Measurements from ENCODE around the gene ZFAND5.

ZFAND5 gene

DNA sequence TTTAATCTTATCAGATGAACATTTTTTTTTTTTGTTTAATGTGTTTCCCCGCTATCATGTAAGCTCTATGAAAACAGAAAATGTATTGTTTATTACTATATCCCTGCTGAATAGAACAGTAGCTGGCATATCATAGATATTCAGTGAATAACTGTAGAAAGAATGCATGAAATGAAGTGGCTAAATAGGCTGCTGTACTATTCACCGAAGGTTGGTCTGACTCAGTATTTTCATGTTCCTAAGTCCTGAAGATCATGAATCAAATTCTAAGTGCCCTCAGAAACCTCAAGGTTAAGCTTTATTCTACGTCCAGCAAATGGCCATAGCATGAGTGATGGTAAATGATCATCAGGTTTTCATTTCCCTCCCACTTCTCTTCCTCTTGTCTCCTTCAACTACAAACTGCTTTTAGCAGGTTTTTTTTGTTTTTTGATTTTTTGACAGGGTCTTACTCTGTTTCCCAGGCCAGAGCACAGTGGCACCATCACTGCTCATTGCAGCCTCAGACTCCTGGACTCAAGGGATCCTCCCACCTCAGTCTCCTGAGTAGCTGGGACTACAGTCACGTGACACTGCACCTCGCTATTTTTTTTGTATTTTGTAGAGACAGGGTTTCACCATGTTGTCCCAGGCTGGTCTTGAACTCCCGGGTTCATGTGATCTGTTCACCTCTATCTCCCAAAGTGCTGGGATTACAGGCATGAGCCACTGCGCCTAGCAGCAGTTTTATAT lies 19.1 kb upstream of the ZFAND5 start:
- Mint-ChIP-seq H3K4me3 (no peak overlapping the region), H3K27ac (no peak overlapping the region), H3K4me1 (ENCODE audit: low read depth) (peaks cover 4% of the 10 kb centered on the region), H3K36me3 (ENCODE audit: low read depth) (no peaks in the 10 kb centered on the region), H3K27me3 (ENCODE audit: low read depth) (peaks cover 5% of the 10 kb centered on the region), H3K9me3 (no peaks in the 10 kb centered on the region)

DNA sequence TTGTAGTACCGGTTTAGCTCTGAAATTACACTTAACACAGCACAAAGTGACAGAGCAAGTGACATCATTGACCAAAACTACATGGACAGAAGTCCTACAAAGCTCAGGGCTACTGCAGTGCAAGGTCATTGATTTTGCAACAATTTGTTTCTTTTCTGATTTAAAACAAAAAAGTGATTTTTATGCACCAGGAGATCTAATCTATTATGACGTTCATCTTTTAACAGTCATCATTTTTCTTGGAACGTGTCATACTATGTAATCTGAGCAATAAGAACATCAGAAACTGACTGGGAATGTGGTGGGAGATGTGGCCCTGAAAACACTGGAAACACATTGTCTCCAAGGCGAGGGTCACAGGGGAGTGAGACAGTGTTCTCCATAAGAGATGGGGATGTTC lies 17.4 kb upstream of the ZFAND5 start:
- Mint-ChIP-seq H3K4me1 (ENCODE audit: low read depth) (peaks cover 1% of the 10 kb centered on the region), H3K9me3 (no peaks in the 10 kb centered on the region), H3K4me3 (no peak overlapping the region), H3K27me3 (ENCODE audit: low read depth) (peaks cover 8% of the 10 kb centered on the region), H3K36me3 (ENCODE audit: low read depth) (no peaks in the 10 kb centered on the region), H3K27ac (no peak overlapping the region)

DNA sequence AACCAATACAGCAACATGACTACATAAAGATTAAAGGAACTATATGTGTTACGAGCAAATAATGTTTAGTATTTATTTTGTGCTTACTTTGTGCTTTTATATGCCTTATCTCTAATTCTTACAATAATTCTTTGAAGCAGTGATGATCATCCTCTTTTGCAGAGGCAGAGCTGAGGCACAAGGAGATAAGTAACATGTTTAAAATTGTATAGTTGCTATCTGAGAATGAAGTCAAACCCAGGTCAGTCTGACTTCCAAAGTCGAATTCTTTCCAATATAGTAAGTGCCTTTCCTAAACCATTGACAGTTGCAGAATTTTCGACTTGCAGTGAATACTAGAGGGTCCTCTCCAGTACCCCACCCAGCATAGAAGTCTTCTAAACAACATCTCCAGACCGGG lies 12.0 kb upstream of the ZFAND5 start:
- Mint-ChIP-seq H3K4me1 (ENCODE audit: low read depth) (no peaks in the 10 kb centered on the region), H3K27me3 (ENCODE audit: low read depth) (peaks cover 10% of the 10 kb centered on the region), H3K4me3 (no peak overlapping the region), H3K9me3 (no peaks in the 10 kb centered on the region), H3K27ac (no peak overlapping the region), H3K36me3 (ENCODE audit: low read depth) (no peaks in the 10 kb centered on the region)

DNA sequence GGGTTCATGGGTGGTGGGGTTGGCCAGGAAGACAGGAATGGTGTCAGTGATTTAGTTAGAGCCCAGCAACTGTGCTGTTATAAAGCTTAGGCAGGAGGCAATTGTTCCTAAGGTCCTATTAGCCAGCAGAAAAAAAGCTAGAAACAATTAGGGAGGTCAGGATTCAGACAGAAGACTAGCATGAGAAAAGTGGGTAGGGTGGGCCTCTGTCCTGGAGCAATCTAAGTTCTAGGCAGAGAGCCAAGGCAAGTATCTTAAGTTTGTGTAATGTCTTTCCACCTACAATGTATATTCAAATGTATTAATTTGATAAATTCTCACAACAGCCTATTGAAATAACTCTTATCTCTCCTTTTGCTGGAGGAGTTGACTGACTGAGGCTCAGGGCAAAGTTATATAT lies 6.1 kb upstream of the ZFAND5 start:
- H3K9me3 Mint-ChIP-seq, result no peaks in the 10 kb centered on the region
- H3K36me3 Mint-ChIP-seq (ENCODE audit: low read depth), result no peaks in the 10 kb centered on the region
- H3K4me3 Mint-ChIP-seq, result no peak overlapping the region
- peaks cover 3% of the 10 kb centered on the region for H3K27me3 Mint-ChIP-seq (ENCODE audit: low read depth)
- no peak overlapping the region for H3K27ac Mint-ChIP-seq
- H3K4me1 Mint-ChIP-seq (ENCODE audit: low read depth), result no peaks in the 10 kb centered on the region

DNA sequence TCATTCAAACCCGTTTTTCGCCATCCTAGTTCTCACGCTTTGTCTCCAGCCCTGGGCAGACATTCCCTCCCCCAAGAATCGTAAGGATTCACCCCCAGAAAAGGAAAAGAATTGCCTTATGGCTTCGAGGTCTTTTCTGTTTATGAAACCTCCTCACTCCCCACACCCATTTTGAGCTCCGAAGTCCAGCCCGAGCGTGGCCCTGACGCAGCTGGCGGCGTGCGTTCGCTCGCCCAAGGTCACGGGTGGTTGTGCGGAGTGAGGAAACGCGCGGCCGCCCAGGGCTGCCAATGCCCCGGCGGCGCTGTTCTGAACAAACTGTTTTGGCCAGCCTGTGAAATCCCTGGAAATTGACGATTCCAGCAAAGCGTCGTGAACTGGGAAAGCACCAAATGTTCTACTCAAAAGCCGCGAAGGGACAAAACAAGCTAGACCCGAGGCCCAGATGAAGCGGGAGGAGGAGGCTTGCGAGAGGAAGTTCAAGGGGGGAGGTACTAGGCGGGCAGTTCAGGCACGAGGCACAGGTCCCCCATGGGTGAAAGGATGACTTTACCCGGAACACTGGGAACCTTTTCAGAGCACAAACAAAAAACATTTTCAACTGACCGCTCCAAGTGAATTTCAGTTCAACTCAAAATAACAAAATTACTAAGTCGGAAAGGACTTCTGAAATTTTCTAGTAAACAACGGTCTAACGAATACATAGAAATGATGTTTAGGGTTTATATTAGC lies 683 bp upstream of the ZFAND5 start:
- H3K36me3 Mint-ChIP-seq (ENCODE audit: low read depth), result peaks cover 23% of the 10 kb centered on the region
- H3K4me1 Mint-ChIP-seq (ENCODE audit: low read depth), result peaks cover 30% of the 10 kb centered on the region
- peak overlapping the region; percentile 87 for H3K4me3 Mint-ChIP-seq
- H3K27ac Mint-ChIP-seq, result peak overlapping the region; percentile 96
- no peaks in the 10 kb centered on the region for H3K27me3 Mint-ChIP-seq (ENCODE audit: low read depth)
- no peaks in the 10 kb centered on the region for H3K9me3 Mint-ChIP-seq

DNA sequence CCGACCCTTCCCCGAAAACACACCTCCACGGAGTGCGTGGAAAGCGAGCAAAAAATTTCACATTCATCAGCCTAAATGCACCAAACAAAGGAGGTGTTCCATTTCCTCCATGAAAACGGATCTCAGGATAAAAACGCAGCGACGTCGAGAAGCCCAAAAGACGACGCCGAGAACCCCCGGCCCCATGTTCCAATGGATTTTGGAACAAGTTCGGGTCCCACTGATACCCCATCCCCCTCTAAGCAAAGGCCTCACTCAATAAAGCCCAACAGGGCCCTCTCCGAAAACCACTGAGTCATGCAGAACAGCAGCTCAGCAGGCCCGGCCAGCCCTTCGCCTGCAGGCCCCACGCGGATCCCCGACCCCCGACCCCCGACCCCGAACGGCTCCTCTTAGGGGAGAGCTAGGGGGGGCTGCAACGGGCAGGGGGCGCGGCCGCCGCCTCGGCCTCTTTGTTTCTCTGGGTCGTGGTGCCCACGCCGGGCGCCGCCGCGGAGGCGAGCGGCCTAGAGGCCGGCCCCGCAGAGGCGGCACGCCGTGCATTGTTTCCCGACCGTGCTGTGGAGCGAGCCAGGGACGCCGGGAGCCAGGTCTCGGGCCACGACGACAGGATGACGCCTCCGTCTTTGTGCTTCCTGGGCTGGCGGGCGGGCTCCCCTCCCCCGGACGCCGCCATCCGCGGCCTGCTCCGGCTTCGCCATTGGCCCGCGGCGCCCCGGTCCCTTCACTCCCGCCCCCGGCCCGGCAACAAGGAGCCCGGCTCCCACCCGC lies 915 bp downstream of the ZFAND5 start:
- H3K36me3 Mint-ChIP-seq (ENCODE audit: low read depth), result peaks cover 34% of the 10 kb centered on the region
- H3K27ac Mint-ChIP-seq, result peak overlapping the region; percentile 88

DNA sequence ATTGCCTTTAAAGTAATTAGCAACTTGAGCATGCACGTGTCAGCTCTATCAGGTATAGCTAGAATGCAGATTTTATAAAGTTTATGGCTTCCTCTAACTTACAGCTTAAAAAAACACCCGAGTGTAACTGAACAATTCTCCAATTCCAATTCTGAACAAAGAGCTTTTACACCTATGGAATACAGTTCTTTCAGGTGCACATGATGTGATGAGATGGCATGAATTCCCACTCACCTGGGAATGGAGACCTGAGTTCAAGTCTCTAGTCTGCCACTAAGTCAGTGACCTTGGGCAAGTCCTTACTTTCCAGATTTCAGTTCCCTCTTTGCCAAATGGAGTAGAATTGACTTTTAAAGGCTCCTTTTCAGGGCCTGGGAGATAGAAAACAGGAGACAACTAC lies 1.8 kb downstream of the ZFAND5 start:
- H3K27ac Mint-ChIP-seq, result peak overlapping the region; percentile 85

More for the DNA sequence above, 915 bp downstream of the ZFAND5 start:
- Mint-ChIP-seq H3K4me3 (peak overlapping the region; percentile 95), H3K4me1 (ENCODE audit: low read depth) (peaks cover 35% of the 10 kb centered on the region), H3K27me3 (ENCODE audit: low read depth) (no peaks in the 10 kb centered on the region), H3K9me3 (no peaks in the 10 kb centered on the region)

DNA sequence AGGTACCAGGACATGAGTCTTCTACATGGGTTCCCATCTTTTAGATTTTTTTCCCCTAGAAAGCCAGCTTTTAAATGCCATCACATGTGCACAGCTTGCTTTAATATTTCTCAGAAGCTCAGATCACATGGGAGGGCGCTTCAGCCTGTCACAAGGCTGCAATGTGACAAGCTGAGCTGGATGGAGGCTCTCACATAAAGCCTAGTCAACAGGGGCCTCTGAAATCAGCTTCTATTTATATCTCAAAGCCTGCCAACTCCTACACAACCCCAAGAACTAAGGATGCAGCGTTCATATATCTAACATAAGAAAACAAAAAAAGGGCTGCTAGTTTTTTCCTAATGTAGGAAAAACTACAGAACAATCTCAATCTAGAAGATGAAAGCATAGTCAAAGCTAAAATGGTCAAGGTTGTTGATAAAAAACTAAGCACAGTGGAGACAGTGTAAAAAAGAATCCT lies 2.3 kb downstream of the ZFAND5 start:
- Mint-ChIP-seq H3K4me3 (peak overlapping the region; percentile 95), H3K4me1 (ENCODE audit: low read depth) (peaks cover 41% of the 10 kb centered on the region), H3K36me3 (ENCODE audit: low read depth) (peaks cover 43% of the 10 kb centered on the region), H3K27ac (peak overlapping the region; percentile 92), H3K27me3 (ENCODE audit: low read depth) (no peaks in the 10 kb centered on the region), H3K9me3 (no peaks in the 10 kb centered on the region)

More for the DNA sequence above, 1.8 kb downstream of the ZFAND5 start:
- Mint-ChIP-seq H3K27me3 (ENCODE audit: low read depth) (no peaks in the 10 kb centered on the region), H3K4me3 (peak overlapping the region; percentile 95), H3K4me1 (ENCODE audit: low read depth) (peaks cover 38% of the 10 kb centered on the region), H3K36me3 (ENCODE audit: low read depth) (peaks cover 39% of the 10 kb centered on the region), H3K9me3 (no peaks in the 10 kb centered on the region)

DNA sequence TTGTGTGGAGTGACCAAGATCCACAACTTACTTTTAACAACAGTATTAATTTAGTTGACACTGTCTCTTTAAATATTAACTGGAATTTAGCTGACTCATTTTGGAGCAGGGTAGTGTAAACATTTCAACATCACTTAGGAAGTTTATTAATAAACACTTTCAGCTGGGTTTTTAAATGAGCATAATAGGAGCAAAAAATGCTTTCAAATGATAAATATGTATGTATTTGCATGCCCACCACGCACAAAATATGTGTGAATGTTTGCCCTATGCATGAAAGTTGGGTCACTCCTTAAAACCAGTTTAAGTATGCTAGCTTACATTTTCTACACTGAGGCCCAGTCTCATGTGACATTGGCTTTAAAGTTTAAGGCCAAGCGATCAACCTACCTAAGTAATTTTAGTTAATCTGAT lies 2.9 kb downstream of the ZFAND5 start:
- Mint-ChIP-seq H3K4me3 (peak overlapping the region; percentile 95), H3K36me3 (ENCODE audit: low read depth) (peaks cover 48% of the 10 kb centered on the region), H3K27me3 (ENCODE audit: low read depth) (no peaks in the 10 kb centered on the region), H3K4me1 (ENCODE audit: low read depth) (peaks cover 46% of the 10 kb centered on the region), H3K9me3 (no peaks in the 10 kb centered on the region), H3K27ac (peak overlapping the region; percentile 92)

DNA sequence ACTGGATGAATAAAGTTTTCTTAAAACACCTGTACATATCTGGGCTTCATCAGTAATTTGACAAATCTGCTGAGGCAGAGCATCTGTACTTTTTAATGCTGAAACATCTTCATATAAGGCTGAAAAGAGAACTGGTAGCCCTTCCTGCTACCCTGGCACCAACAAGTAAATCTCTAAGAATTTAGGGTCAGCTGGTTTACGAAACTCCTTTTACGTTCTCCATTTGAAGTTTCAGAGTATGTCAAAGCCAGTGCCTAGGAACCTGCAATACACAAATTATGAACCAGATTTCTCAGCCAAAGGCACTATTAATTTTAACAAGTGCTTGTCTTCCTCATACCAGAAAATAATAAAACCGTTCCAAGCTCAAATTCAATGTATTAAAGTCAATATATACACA lies 3.8 kb downstream of the ZFAND5 start:
- no peak overlapping the region for H3K27ac Mint-ChIP-seq
- H3K27me3 Mint-ChIP-seq (ENCODE audit: low read depth), result no peaks in the 10 kb centered on the region
- peaks cover 54% of the 10 kb centered on the region for H3K4me1 Mint-ChIP-seq (ENCODE audit: low read depth)
- no peaks in the 10 kb centered on the region for H3K9me3 Mint-ChIP-seq
- H3K36me3 Mint-ChIP-seq (ENCODE audit: low read depth), result peaks cover 57% of the 10 kb centered on the region
- H3K4me3 Mint-ChIP-seq, result no peak overlapping the region

DNA sequence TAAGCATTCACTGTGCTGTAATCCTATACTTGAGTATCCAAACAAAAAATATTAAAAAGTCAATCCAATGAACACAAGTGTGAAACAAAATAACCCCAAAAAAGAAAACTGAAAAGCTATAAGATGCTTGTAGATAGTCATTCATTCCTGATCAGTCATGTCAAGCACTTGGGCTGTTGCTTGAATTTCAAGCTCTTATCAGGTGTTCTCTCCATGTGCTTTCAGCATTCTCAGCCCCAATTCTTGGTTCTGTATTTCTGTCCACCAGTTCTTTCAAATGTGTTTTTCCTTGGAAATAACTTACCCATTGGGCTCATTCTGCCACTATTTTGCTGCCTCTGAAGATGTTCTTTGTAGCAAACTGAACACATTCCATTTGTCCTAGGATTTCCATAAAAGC lies 4.7 kb downstream of the ZFAND5 start:
- peaks cover 52% of the 10 kb centered on the region for H3K4me1 Mint-ChIP-seq (ENCODE audit: low read depth)
- H3K36me3 Mint-ChIP-seq (ENCODE audit: low read depth), result peaks cover 65% of the 10 kb centered on the region
- no peaks in the 10 kb centered on the region for H3K27me3 Mint-ChIP-seq (ENCODE audit: low read depth)
- H3K9me3 Mint-ChIP-seq, result no peaks in the 10 kb centered on the region
- no peak overlapping the region for H3K4me3 Mint-ChIP-seq
- H3K27ac Mint-ChIP-seq, result no peak overlapping the region

DNA sequence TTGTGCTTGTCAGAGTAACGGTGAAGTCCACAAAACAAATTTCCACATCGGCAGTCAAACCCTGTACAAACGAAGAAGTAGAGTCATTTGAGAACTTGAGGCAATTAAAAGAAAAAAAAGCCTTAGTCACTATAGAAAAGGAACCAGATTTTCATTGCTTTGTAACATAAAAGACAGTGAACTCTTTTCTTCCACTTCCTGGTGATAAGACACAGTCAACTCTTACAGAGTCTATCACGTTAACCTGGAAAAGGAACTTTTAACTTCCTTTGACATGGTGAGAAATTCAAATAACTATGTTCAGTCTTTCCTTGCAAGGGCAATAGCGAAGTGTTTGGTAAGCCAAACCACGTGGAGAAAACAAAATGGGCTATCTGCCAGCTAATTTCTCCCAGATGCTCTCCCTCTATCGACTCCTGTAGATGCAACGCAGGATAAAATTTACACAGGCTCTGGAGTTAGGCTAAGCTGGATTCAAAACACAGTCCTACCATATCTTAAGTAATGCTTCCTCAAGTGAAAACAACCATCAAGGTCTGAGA lies 8.9 kb downstream of the ZFAND5 start:
- Mint-ChIP-seq H3K36me3 (ENCODE audit: low read depth) (peaks cover 67% of the 10 kb centered on the region), H3K4me3 (no peak overlapping the region), H3K27ac (peak overlapping the region; percentile 50), H3K27me3 (ENCODE audit: low read depth) (no peaks in the 10 kb centered on the region), H3K9me3 (no peaks in the 10 kb centered on the region), H3K4me1 (ENCODE audit: low read depth) (peaks cover 35% of the 10 kb centered on the region)

DNA sequence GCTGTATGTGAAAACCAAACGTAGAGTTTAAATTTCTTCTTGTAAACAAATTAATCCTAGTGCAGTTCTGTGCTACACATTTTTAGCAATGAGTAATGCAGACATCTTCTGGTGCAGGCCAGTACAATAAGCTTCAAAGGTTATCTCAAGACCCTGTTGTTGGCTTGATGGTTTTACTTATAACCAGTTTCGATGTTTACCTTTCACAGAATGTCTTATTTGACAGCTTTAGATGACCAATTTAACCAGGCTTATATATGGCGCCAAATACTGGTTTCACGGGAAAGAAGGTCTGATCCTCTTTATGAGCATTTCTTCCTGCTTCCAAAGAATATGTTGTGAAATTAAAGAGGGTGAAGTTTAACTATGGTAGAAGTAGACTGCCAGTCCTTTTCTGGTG lies 9.9 kb downstream of the ZFAND5 start:
- H3K27me3 Mint-ChIP-seq (ENCODE audit: low read depth), result no peaks in the 10 kb centered on the region
- H3K4me3 Mint-ChIP-seq, result no peak overlapping the region
- H3K36me3 Mint-ChIP-seq (ENCODE audit: low read depth), result peaks cover 60% of the 10 kb centered on the region
- H3K27ac Mint-ChIP-seq, result no peak overlapping the region
- peaks cover 30% of the 10 kb centered on the region for H3K4me1 Mint-ChIP-seq (ENCODE audit: low read depth)
- no peaks in the 10 kb centered on the region for H3K9me3 Mint-ChIP-seq

DNA sequence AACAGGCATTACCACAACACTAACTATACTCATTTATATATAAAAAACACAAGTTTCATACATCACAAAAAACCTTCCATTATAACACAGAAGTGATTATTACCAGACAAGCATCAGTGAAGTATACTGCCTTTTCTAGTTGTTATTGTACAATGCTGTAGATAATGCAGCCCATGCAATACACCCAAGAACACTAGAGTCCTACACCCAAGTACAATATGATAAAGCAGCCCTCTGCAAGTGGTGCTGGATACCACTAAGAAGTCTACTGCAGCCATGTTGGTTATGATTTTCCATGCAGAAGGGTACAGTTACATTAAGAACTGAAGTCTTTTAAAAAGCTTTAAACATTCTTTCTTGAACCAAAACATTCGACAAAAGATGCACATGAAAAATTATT lies 10.3 kb downstream of the ZFAND5 start:
- Mint-ChIP-seq H3K4me3 (no peak overlapping the region), H3K9me3 (no peaks in the 10 kb centered on the region), H3K27ac (no peak overlapping the region), H3K27me3 (ENCODE audit: low read depth) (no peaks in the 10 kb centered on the region), H3K4me1 (ENCODE audit: low read depth) (peaks cover 30% of the 10 kb centered on the region), H3K36me3 (ENCODE audit: low read depth) (peaks cover 57% of the 10 kb centered on the region)
